Gastroesophageal sphincter (tissue), 4 donors: ENCODE measurements around the gene TRIP11. TPM values are rescaled to one million over a fixed set of nuclear protein-coding genes. Genes with fewer than 3 reads are reported as not detected.

Experiments
- ATAC-seq: fragments of 150-250 bp; one replicate; pipeline ENCODE4 v1.9.1; 2016; ENCODE audit warnings: mild to moderate bottlenecking, moderate library complexity
- H3K27ac ChIP-seq, 4 donors: fragments of 200-600 bp; sonication (generic) in 3 of 4; 1 replicate in 3 of 4; 2 replicates in 1 of 4; pipeline ENCODE4 v1.5.1; 2016 to 2019
- H3K27me3 ChIP-seq: fragments of 200-600 bp; sonication (generic); one replicate; pipeline ENCODE4 v1.5.1; 2019
- H3K36me3 ChIP-seq, 2 donors: fragments of 200-600 bp; sonication (generic); one replicate each; pipeline ENCODE4 v1.5.1; 2019; ENCODE audit warnings: control low read depth in 1 of 2
- H3K4me1 ChIP-seq, 3 donors: fragments of 200-600 bp; sonication (generic); 1 replicate in 2 of 3; 2 replicates in 1 of 3; pipeline ENCODE4 v1.5.1; 2016 to 2019; ENCODE audit warnings: control low read depth in 2 of 3
- H3K4me3 ChIP-seq, 2 donors: fragments of 200-600 bp; sonication (generic); one replicate each; pipeline ENCODE4 v1.5.1; 2019; ENCODE audit warnings: mild to moderate bottlenecking in 1 of 2, moderate library complexity in 1 of 2
- H3K9me3 ChIP-seq, 3 donors: fragments of 200-600 bp; sonication (generic); one replicate each; pipeline ENCODE4 v1.5.1; 2017 to 2019; ENCODE audit warnings: control low read depth in 2 of 3
- EP300 ChIP-seq: sonication (generic); formaldehyde crosslinking; IDR thresholded peaks from one replicate; pipeline ENCODE4 v1.6.1; 2017; ENCODE audit warnings: antibody characterized with exemption, mild to moderate bottlenecking
- POLR2A ChIP-seq, 2 donors: fragments of 450-650 bp; IDR thresholded peaks; one replicate each; pipeline ENCODE4 v1.6.1; 2017; ENCODE audit warnings: antibody characterized with exemption in 2 of 2, mild to moderate bottlenecking in 2 of 2, moderate library complexity in 1 of 2
- POLR2AphosphoS5 ChIP-seq: sonication (generic); formaldehyde crosslinking; IDR thresholded peaks from one replicate; pipeline ENCODE4 v1.6.1; 2017; ENCODE audit warnings: antibody characterized with exemption
- WGBS, 2 donors: methylation state at CpG; one replicate each; pipeline ENCODE4 v1.1.5; 2018; ENCODE audit warnings: low coverage in 1 of 2; 5-methylcytosine and 5-hydroxymethylcytosine counted together
- total RNA-seq, 4 donors: library from RNA; depleted of rRNA; stranded (reverse); fragments of >200 nt; gene quantifications; one replicate each; pipeline ENCODE4 v1.1.0, GENCODE V29; 2016
- TF ChIP-seq, protein P1 (sequence below), 4 experiments: fragments of 200-600 bp in 2 of 4; fragments of 450-650 bp in 2 of 4; sonication (generic) in 1 of 4; IDR thresholded peaks; one replicate each; pipeline ENCODE4 v1.5.1; 2017 to 2019; ENCODE audit warnings: antibody characterized with exemption in 4 of 4, mild to moderate bottlenecking in 2 of 4, moderate library complexity in 2 of 4

TRIP11 gene
- total RNA-seq, 4 donors from 2014 or later = 39.3 to 51.6 (median 41.8) TPM

DNA sequence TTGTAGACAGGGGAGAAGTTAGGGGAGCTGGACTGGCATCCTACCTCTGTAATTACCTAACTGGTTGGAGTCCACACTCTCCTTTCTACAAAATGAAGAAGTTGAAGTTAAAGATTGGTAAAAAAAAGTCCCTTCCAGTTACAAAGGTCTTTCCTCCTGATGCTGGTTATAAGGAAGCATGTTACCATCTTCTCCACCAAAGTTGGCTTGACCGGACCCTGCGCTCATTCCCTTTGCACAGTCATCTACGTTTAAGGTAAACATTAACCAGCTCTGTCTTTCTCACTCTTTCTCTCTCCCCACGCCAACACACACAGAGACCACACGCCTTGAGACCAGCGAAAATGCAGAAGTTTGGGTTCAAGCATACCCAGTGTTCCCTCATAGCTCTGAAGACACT is 104.3 kb downstream of the TRIP11 start:
- Histone ChIP-seq H3K27me3 (no peaks in the 10 kb centered on the region), H3K27ac (peak overlapping the region in 2 of 4 donors; percentile 35 to 54), H3K9me3 (peaks cover 0 to 9% (median 0%) of the 10 kb centered on the region in 3 donors), H3K4me3 (no peak overlapping the region), H3K36me3 (peaks cover 0 to 36% of the 10 kb centered on the region in 2 donors), H3K4me1 (no peaks in the 10 kb centered on the region)
- WGBS, 2 donors = 81 to 90% methylated on average over 3 to 6 of the region's 6 CpGs
- no peak for ATAC-seq
- no peak for TF ChIP-seq POLR2AphosphoS5
- TF ChIP-seq POLR2A (IDR thresholded peaks at IDR 0.05) = no peak
- TF ChIP-seq, protein P1, sequence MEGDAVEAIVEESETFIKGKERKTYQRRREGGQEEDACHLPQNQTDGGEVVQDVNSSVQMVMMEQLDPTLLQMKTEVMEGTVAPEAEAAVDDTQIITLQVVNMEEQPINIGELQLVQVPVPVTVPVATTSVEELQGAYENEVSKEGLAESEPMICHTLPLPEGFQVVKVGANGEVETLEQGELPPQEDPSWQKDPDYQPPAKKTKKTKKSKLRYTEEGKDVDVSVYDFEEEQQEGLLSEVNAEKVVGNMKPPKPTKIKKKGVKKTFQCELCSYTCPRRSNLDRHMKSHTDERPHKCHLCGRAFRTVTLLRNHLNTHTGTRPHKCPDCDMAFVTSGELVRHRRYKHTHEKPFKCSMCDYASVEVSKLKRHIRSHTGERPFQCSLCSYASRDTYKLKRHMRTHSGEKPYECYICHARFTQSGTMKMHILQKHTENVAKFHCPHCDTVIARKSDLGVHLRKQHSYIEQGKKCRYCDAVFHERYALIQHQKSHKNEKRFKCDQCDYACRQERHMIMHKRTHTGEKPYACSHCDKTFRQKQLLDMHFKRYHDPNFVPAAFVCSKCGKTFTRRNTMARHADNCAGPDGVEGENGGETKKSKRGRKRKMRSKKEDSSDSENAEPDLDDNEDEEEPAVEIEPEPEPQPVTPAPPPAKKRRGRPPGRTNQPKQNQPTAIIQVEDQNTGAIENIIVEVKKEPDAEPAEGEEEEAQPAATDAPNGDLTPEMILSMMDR (IDR thresholded peaks at IDR 0.05) = no peak
- TF ChIP-seq EP300 = no peak

DNA sequence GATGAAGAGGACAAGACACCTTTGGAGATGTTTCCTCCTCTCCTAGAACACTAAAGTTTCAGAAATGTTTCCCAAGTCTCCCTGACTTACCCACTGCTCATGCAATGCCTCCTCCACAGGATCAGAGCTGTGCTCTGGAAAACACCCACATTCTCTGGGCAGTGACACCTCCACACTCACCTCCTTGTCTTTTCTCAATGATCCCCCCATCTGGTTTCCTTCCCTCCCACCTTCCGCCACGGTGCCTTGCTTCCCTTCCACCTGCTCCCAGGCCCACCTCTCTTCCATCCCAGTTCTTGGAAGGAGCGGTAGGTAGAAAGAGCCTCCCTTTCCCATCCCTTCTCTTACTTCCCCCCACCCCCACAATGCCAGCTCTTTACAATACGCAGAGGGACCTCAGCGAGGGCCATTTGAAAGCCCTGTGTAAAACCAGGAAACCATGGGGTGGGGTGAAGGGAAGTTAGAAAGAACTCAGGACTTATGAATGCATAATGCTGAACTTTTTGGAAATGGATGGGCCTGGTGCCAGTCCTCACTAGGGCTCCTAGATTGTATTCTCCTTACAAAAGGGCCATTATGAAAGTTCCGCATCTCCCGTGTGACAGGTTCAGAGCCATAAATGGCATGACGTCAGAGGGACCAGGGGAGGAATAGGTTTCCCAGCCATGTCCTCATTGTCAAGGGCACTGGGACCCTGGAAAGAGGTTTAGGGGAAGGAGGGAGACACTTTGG is 105.1 kb downstream of the TRIP11 start:
- Histone ChIP-seq H3K36me3 (peaks cover 0 to 27% of the 10 kb centered on the region in 2 donors), H3K9me3 (peaks cover 0 to 5% (median 0%) of the 10 kb centered on the region in 3 donors), H3K27me3 (no peaks in the 10 kb centered on the region), H3K4me3 (no peak overlapping the region), H3K27ac (peak overlapping the region in 1 of 4 donors; percentile 54), H3K4me1 (peaks cover 0 to 8% (median 3%) of the 10 kb centered on the region in 3 donors)
- 85% methylated on average over 3 of the region's 8 CpGs; no CpG with 5 or more reads in 1 of the 2 donors for WGBS, 2 donors
- peak; percentile 29 for ATAC-seq
- no peak for TF ChIP-seq POLR2A (IDR thresholded peaks at IDR 0.05)
- TF ChIP-seq, protein P1 (IDR thresholded peaks at IDR 0.05) = no peak
- TF ChIP-seq EP300 = no peak
- no peak for TF ChIP-seq POLR2AphosphoS5

DNA sequence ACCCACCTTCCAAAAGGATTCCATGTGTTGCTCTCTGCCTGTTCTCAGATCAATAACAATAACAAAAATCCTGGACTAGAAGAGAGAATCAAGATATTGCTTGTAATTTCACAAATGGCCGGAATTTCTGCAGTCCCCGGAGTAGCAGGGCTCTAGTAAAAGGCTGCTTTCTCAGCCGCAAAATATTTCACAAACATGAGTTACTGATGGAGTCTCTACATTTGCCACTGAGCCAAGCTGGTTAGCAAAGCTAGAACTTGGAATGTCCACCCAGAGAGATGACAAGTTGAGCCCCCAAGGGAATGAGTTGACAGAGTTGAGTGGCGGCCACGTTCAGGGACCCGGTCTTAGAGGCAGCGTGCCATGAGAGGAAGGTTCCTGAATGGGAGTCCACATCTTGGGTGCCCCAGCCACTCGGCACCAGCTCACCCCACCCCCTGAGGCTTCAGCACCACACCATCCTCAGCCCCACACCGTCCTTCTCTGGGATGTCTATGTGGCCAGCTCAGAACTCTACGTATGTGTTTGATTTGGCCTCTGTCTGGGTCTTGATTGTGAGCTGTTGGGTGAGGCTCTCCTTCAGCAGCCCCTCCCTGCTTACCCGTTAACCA is 108.3 kb downstream of the TRIP11 start:
- H3K36me3 ChIP-seq = peaks cover 0 to 17% of the 10 kb centered on the region in 2 donors
- H3K4me1 ChIP-seq = peaks cover 0 to 10% (median 3%) of the 10 kb centered on the region in 3 donors
- WGBS, 2 donors = 82 to 100% methylated on average over 3 of the region's 11 CpGs
- ATAC-seq = peak; percentile 8
- no peaks in the 10 kb centered on the region for H3K9me3 ChIP-seq
- no peak for TF ChIP-seq POLR2A (IDR thresholded peaks at IDR 0.05)
- TF ChIP-seq, protein P1 (IDR thresholded peaks at IDR 0.05) = no peak
- H3K27ac ChIP-seq = no peak overlapping the region
- no peaks in the 10 kb centered on the region for H3K27me3 ChIP-seq
- no peak overlapping the region for H3K4me3 ChIP-seq

DNA sequence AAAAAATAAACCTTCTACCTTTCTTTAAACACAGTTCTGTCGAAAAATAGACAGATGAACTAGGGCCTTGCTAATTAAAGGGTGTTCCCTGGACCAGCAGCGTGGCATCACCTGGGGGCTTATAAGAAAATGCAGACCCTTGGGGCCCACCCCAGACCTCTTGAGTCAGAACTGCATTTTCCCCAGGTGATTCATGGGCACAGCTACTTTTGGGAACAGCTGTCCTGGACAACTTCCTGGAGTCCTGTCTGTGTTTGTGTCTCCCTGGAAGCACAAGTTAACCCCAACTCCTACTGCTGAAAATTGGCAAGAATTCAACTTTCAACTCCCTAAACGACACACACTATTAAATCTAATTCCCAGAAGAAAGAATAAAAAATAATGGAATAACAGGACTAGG is 110.2 kb downstream of the TRIP11 start:
- TF ChIP-seq EP300 (no peak), POLR2AphosphoS5 (no peak)
- WGBS, 2 donors = 43 to 46% methylated on average over 3 of the region's 3 CpGs
- peaks cover 0 to 3% of the 10 kb centered on the region in 2 donors for H3K36me3 ChIP-seq
- ATAC-seq = no peak
- no peak overlapping the region for H3K27ac ChIP-seq
- H3K27me3 ChIP-seq = no peaks in the 10 kb centered on the region
- H3K4me1 ChIP-seq = peaks cover 0 to 23% (median 8%) of the 10 kb centered on the region in 3 donors
- no peaks in the 10 kb centered on the region for H3K9me3 ChIP-seq
- H3K4me3 ChIP-seq = no peak overlapping the region

DNA sequence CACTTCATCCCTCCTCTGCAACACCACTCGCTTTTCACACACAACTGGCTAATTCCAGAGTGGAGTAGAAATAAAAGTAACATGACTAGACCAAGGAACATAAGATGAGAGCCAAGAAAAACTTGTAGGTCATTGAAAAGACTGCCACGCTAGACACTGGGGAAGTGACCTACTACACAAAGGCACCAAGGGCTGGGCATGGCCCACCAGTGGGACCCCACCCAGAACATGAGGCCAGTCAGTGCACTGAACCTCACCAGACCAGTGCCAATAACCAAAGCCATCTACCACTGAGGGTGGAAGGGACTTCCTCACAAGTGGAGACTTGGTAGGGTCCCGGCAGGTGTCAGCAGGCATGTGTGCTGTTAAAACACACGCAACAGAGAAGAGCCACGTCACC is 112.1 kb downstream of the TRIP11 start:
- Histone ChIP-seq H3K4me1 (peaks cover 0 to 23% (median 8%) of the 10 kb centered on the region in 3 donors), H3K27ac (no peak overlapping the region), H3K4me3 (no peak overlapping the region), H3K9me3 (no peaks in the 10 kb centered on the region), H3K27me3 (no peaks in the 10 kb centered on the region), H3K36me3 (peaks cover 0 to 3% of the 10 kb centered on the region in 2 donors)
- TF ChIP-seq, protein P1 (IDR thresholded peaks at IDR 0.05) = no peak
- TF ChIP-seq POLR2AphosphoS5 = no peak
- TF ChIP-seq EP300 = no peak
- TF ChIP-seq POLR2A (IDR thresholded peaks at IDR 0.05) = no peak
- no peak for ATAC-seq
- 60 to 95% methylated on average over 1 to 4 of the region's 5 CpGs for WGBS, 2 donors
